Effector CD8-positive, alpha-beta T cell (primary cell): ENCODE data around the gene RGCC.

ENCODE experiments used
- DNase-seq: peaks from one replicate; lab custom pipeline; 2025; lab: John Stamatoyannopoulos, UW

RGCC gene

GRCh38 chr13:41453620-41454019 is 3.7 kb upstream of the RGCC start:
- DNase-seq: no peak

- no peak for DNase-seq
Measured at GRCh38 chr13:41454170-41454569, 3.2 kb upstream of the RGCC start.

- DNase-seq: no peak
Measured at GRCh38 chr13:41455725-41456419, 1.5 kb upstream of the RGCC start.

GRCh38 chr13:41457589-41458186 is 338 bp downstream of the RGCC start:
- DNase-seq: no peak

- peak; percentile 14 for DNase-seq
Measured at GRCh38 chr13:41458187-41458760, 924 bp downstream of the RGCC start.

GRCh38 chr13:41458761-41459431 is 1.5 kb downstream of the RGCC start:
- DNase-seq: peak; percentile 40

- DNase-seq: no peak
Measured at GRCh38 chr13:41459432-41460073, 2.2 kb downstream of the RGCC start.

GRCh38 chr13:41460074-41460465 is 2.7 kb downstream of the RGCC start:
- no peak for DNase-seq

GRCh38 chr13:41460930-41461329 is 3.6 kb downstream of the RGCC start:
- DNase-seq: no peak

GRCh38 chr13:41461527-41462139 is 4.3 kb downstream of the RGCC start:
- DNase-seq: no peak

- DNase-seq: no peak
Measured at GRCh38 chr13:41462427-41462826, 5.1 kb downstream of the RGCC start.

GRCh38 chr13:41463838-41464602 is 6.7 kb downstream of the RGCC start:
- no peak for DNase-seq

GRCh38 chr13:41465241-41465847 is 8.0 kb downstream of the RGCC start:
- peak; percentile 64 for DNase-seq

- DNase-seq: no peak
Measured at GRCh38 chr13:41465898-41466320, 8.6 kb downstream of the RGCC start.

GRCh38 chr13:41467425-41467945 is 10.1 kb downstream of the RGCC start:
- DNase-seq: no peak

GRCh38 chr13:41468631-41469030 is 11.3 kb downstream of the RGCC start:
- DNase-seq: no peak

GRCh38 chr13:41470196-41470595 is 12.8 kb downstream of the RGCC start:
- peak; percentile 12 for DNase-seq

- DNase-seq: no peak
Measured at GRCh38 chr13:41471785-41472184, 14.4 kb downstream of the RGCC start.

- no peak for DNase-seq
Measured at GRCh38 chr13:41487222-41487621, 29.9 kb downstream of the RGCC start.

- no peak for DNase-seq
Measured at GRCh38 chr13:41488124-41488523, 30.8 kb downstream of the RGCC start.
